ENCODE data around the gene CES1. TPM values are rescaled to one million over a fixed set of nuclear protein-coding genes. Genes with fewer than 3 reads are reported as not detected.

CES1 gene
- 100 to 1,000 TPM in 1 of 4 donors, 10 to 100 TPM in 3; 57.3 to 213 (median 79.3) TPM for total RNA-seq

- no peak for TF ChIP-seq CTCF (IDR thresholded peaks at IDR 0.05; ENCODE audit: low read depth)
Observed at GRCh38 chr16:55832773-55833691, at the start of gene CES1. TSS of gene CES1 (minus strand) at chr16:55833096. CDS start at chr16:55833055, 41 bp downstream.

- TF ChIP-seq CTCF (IDR thresholded peaks at IDR 0.05; ENCODE audit: low read depth): no peak
Observed at GRCh38 chr16:55876854-55877253, 44.0 kb upstream of the CES1 start.

- no peak for TF ChIP-seq CTCF (IDR thresholded peaks at IDR 0.05; ENCODE audit: low read depth)
Observed at GRCh38 chr16:55875273-55875672, 42.4 kb upstream of the CES1 start, which contains the start of gene CES5A. TSS of gene CES5A (minus strand) at chr16:55875373. CDS start at chr16:55875221, 152 bp downstream.

GRCh38 chr16:55873122-55873521 lies 40.2 kb upstream of the CES1 start:
- no peak for TF ChIP-seq CTCF (IDR thresholded peaks at IDR 0.05; ENCODE audit: low read depth)

- no peak for TF ChIP-seq CTCF (IDR thresholded peaks at IDR 0.05; ENCODE audit: low read depth)
Observed at GRCh38 chr16:55872130-55872529, 39.2 kb upstream of the CES1 start.

- no peak for TF ChIP-seq CTCF (IDR thresholded peaks at IDR 0.05; ENCODE audit: low read depth)
Observed at GRCh38 chr16:55871411-55872038, 38.6 kb upstream of the CES1 start.

GRCh38 chr16:55868980-55869379 lies 36.1 kb upstream of the CES1 start:
- TF ChIP-seq CTCF (IDR thresholded peaks at IDR 0.05; ENCODE audit: low read depth): no peak

Measured in subcutaneous adipose tissue (tissue), 4 donors.